ENCODE results near the gene ZNF331. TPM values are rescaled to one million over a fixed set of nuclear protein-coding genes. Genes with fewer than 3 reads are reported as not detected.

ZNF331 gene
- total and polyA plus RNA-seq, 2 experiments from 2014 or later = 11.0 to 22.1 TPM

DNA sequence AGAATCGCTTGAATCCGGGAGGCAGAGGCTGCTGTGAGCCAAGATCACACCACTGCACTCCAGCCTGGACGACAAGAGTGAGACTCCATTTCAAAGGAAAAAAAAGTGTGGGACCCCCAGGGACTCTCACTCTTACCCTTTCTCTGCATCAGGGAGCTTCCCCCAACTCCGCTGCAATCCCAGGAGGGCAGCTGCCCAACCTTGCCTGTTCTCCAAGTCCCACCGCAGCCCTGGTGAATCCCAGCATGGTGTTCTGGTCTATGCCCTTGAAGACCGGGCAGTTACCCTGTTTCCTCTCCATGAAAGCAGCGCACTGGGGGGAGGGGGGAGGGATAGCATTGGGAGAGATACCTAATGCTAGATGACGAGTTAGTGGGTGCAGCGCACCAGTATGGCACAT, 58.1 kb downstream of the ZNF331 start:
- no peaks in the 10 kb centered on the region for H3K9me3 ChIP-seq (ENCODE audit: low read depth)
- TF ChIP-seq, protein P1, sequence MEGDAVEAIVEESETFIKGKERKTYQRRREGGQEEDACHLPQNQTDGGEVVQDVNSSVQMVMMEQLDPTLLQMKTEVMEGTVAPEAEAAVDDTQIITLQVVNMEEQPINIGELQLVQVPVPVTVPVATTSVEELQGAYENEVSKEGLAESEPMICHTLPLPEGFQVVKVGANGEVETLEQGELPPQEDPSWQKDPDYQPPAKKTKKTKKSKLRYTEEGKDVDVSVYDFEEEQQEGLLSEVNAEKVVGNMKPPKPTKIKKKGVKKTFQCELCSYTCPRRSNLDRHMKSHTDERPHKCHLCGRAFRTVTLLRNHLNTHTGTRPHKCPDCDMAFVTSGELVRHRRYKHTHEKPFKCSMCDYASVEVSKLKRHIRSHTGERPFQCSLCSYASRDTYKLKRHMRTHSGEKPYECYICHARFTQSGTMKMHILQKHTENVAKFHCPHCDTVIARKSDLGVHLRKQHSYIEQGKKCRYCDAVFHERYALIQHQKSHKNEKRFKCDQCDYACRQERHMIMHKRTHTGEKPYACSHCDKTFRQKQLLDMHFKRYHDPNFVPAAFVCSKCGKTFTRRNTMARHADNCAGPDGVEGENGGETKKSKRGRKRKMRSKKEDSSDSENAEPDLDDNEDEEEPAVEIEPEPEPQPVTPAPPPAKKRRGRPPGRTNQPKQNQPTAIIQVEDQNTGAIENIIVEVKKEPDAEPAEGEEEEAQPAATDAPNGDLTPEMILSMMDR (IDR thresholded peaks at IDR 0.05; ENCODE audit: low read depth, low read length) = no peak
- H3K4me1 ChIP-seq (ENCODE audit: low read depth) = peaks cover 2% of the 10 kb centered on the region
- no peaks in the 10 kb centered on the region for H3K36me3 ChIP-seq
- no peak for DNase-seq (ENCODE audit: low read depth in 1 of 2, low spot score in 1 of 2)
- no peak overlapping the region for H3K27ac ChIP-seq
- H3K4me3 ChIP-seq = no peak overlapping the region
- H3K27me3 ChIP-seq = no peaks in the 10 kb centered on the region

DNA sequence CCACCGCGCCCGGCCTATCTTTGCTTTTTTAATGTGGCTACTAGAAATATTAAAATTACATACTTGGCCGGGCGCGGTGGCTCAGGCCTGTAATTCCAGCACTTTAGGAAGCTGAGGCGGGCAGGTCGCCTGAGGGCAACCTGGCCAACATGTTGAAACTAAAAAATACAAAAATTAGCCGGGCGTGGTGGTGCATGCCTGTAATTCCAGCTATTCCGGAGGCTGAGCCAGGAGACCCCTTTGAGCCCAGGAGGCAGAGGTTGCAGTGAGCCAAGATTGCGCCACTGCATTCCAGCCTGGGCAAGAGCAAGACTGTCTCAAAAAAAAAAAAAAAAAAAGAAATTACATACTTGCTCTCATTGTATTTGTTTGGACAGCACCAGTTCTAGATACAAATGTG, 59.1 kb downstream of the ZNF331 start:
- TF ChIP-seq, protein P1 (IDR thresholded peaks at IDR 0.05; ENCODE audit: low read depth, low read length) = no peak
- no peak overlapping the region for H3K27ac ChIP-seq
- H3K4me1 ChIP-seq (ENCODE audit: low read depth) = peaks cover 2% of the 10 kb centered on the region
- no peaks in the 10 kb centered on the region for H3K36me3 ChIP-seq
- H3K27me3 ChIP-seq = no peaks in the 10 kb centered on the region
- DNase-seq (ENCODE audit: low read depth in 1 of 2, low spot score in 1 of 2) = no peak
- no peak overlapping the region for H3K4me3 ChIP-seq
- no peaks in the 10 kb centered on the region for H3K9me3 ChIP-seq (ENCODE audit: low read depth)

DNA sequence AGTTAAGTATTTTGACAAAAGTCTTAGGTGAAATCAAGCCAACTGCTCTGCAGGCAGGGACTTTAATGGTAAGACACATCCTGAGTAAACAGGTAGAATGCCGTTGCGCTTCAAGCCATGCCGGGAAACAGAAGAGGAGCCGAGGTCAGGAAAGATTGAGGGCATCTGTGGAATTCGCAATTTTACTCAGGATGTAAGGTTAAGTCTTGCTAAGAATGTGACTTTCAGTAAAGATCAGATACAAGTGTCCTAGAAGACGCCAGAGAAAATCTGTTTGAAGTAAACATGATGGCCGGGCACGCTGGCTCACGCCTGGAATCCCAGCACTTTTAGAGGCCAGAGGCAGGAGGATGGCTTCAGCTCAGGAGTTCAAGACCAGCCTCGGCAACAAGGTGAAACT, 60.4 kb downstream of the ZNF331 start:
- Histone ChIP-seq H3K27me3 (no peaks in the 10 kb centered on the region), H3K9me3 (ENCODE audit: low read depth) (no peaks in the 10 kb centered on the region), H3K4me3 (no peak overlapping the region), H3K36me3 (no peaks in the 10 kb centered on the region), H3K27ac (no peak overlapping the region), H3K4me1 (ENCODE audit: low read depth) (peaks cover 2% of the 10 kb centered on the region)
- TF ChIP-seq, protein P1 (IDR thresholded peaks at IDR 0.05; ENCODE audit: low read depth, low read length) = no peak
- no peak for DNase-seq (ENCODE audit: low read depth in 1 of 2, low spot score in 1 of 2)

DNA sequence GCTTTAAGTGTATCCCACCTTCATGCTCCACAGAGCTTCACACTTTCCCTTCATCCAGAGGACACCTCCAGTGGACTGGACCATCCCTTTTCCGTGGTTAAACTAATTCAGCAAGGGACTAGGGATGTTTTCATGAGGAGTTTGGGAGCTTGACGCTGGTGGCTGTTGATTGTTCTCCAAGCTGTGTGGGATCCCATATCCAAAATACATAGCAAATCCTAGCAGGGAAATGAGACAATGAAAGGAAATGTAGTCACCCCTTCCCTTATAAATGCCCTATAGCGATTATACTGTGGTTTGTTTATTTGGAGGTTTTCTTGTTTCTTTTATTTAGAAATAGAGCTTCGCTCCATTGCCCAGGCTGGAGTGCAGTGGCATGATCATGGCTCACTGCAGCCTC, 62.3 kb downstream of the ZNF331 start:
- H3K4me1 ChIP-seq (ENCODE audit: low read depth) = peaks cover 1% of the 10 kb centered on the region
- no peak overlapping the region for H3K4me3 ChIP-seq
- H3K27ac ChIP-seq = no peak overlapping the region
- TF ChIP-seq, protein P1 (IDR thresholded peaks at IDR 0.05; ENCODE audit: low read depth, low read length) = no peak
- no peaks in the 10 kb centered on the region for H3K36me3 ChIP-seq
- no peak for DNase-seq (ENCODE audit: low read depth in 1 of 2, low spot score in 1 of 2)
- H3K9me3 ChIP-seq (ENCODE audit: low read depth) = no peaks in the 10 kb centered on the region
- no peaks in the 10 kb centered on the region for H3K27me3 ChIP-seq

DNA sequence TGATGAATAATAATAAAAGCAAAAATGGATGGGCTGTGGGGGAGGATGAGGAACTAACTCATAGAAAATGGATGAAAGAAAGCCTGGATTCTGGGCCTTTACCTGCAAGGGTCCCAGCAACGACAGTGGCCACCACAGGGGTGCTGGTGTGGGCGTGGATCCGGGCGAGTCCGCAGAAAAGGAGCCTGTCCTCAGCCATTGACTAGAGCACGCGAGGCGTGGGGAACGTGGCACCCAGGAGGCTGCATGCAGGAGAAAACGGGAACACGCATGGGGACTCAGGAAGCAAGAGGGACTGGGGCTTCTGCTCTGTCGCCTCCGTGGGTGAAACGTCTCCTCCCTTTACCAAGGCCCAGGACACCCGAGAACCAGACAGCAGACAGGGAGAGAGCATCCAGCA, 68.1 kb downstream of the ZNF331 start:
- no peak for DNase-seq (ENCODE audit: low read depth in 1 of 2, low spot score in 1 of 2)
- no peak overlapping the region for H3K4me3 ChIP-seq
- no peaks in the 10 kb centered on the region for H3K27me3 ChIP-seq
- no peak overlapping the region for H3K27ac ChIP-seq
- TF ChIP-seq, protein P1 (IDR thresholded peaks at IDR 0.05; ENCODE audit: low read depth, low read length) = no peak
- no peaks in the 10 kb centered on the region for H3K36me3 ChIP-seq
- H3K9me3 ChIP-seq (ENCODE audit: low read depth) = no peaks in the 10 kb centered on the region
- no peaks in the 10 kb centered on the region for H3K4me1 ChIP-seq (ENCODE audit: low read depth)

DNA sequence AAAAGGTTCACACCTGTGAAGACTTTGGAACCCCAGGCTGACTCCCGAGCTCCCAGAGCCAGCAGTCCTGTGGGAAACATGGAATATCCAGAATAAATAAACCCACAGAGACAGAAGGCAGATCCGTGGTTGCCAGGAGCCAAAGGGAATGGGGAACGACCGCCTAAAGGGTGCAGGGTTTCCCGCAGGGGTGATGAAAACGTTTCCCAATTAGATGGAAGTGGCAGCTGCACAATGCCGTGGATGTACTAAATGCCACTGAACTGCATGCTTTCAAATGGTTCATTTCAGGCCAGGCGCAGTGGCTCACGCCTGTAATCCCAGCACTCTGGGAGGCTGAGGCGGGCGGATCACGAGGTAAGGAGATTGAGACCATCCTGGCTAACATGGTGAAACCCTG, 70.4 kb downstream of the ZNF331 start:
- H3K9me3 ChIP-seq (ENCODE audit: low read depth) = no peaks in the 10 kb centered on the region
- H3K27ac ChIP-seq = no peak overlapping the region
- no peak overlapping the region for H3K4me3 ChIP-seq
- no peaks in the 10 kb centered on the region for H3K27me3 ChIP-seq
- no peaks in the 10 kb centered on the region for H3K36me3 ChIP-seq
- no peak for DNase-seq (ENCODE audit: low read depth in 1 of 2, low spot score in 1 of 2)
- TF ChIP-seq, protein P1 (IDR thresholded peaks at IDR 0.05; ENCODE audit: low read depth, low read length) = no peak
- no peaks in the 10 kb centered on the region for H3K4me1 ChIP-seq (ENCODE audit: low read depth)
